Dermis microvascular lymphatic vessel endothelial cell (primary cell): ENCODE measurements around the gene ZNF789. TPM values are rescaled to one million over a fixed set of nuclear protein-coding genes. Genes with fewer than 3 reads are reported as not detected.
"Not testable (repeated sequence)": the region's sequence is repeated elsewhere in the genome, so short reads cannot be mapped to it uniquely, and the experiment has no call there.

Experiments
- DNase-seq, 2 donors: peaks; one replicate each; pipeline versions ENCODE4 v3.0.0 to v3.0.0-alpha.2; 2010; ENCODE audit warnings: low read depth in 2 of 2
- total RNA-seq: library from RNA; depleted of rRNA; stranded (reverse); fragments of >200 nt; gene quantifications from 2 replicates; pipeline ENCODE4 v1.2.1, GENCODE V29; 2014

The ZNF789 gene
- total RNA-seq, 1 donor from 2014 or later: 4.7 TPM

DNA sequence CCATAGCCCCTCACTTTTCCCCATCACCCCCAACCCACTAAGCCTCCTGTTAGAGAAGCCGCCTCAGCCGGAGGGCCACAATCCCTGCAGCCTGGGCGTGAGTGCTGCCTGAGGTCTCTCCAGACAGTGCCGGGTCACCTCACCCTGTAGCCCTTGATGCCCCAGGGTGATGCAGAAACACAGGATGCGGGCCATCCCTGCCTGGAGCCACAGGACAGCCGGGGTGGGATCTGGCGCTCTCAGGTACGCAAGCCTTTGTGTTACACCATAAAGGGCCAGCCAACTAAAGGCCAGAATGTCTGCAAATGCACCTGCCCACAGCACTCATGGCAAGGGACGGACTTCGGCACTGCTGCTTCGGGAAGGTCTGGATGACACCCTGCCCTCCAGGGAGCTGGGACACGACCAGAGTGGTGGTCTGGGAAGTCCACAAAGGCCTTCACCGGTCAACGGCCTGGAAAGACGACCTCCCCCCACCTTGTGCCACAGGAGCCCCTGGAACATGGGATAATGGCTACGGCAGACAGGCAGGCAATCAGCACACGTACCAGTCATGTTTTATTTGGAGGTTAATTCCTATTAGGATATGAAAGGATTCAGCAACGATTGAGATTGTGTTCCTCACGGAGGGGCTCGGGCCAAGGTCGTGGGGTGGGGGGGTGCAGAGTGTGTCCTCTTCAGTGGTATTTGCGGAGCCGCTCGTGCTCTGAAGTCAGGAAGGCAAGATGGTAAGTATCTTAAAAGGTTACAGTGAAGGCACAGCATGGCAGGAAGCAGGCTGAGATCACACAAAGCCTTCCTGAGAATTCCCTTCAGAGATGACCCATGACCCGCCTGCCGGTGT lies 14.8 kb upstream of the ZNF789 start:
- DNase-seq: peak in 1 of 2 donors; percentile 29

DNA sequence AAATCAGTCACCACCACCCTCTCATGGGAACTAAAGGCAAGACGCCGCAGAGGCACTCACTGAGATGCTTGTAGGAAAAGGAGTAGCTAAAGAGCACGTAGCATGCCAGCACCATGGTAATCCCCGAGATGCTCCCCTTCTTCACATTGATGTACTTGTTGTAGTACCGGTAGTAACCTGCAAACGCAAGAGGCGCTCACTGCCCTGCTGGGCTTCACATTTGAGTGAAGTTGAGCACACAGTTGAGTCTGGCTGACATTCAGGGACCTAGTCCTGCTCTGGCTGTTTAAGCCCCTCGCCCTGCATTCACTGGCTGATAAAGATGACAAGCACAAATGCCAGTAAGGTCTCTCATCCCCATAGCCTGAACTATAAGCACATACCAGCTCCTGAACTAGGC lies 13.6 kb upstream of the ZNF789 start:
- DNase-seq: peak in 1 of 2 donors; percentile 25

DNA sequence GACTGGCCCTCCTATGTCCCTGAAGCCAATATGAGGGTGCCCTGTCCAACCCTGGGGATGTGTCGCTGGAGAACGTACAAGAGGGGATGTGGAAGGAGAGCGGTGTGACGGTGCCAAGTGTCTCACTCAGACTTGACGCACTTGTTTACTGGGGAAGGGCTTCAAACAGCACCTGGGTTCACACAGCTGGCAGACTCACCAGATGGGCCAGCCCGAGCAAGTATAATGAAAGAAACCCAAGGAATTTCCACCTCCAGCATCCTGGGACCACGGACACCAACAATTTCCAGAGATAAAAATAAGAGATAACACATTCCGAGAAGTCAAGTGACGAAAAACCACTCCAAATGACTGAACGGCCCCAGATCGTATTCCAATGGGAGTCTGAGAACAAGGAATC lies 12.0 kb upstream of the ZNF789 start:
- DNase-seq: no peak

DNA sequence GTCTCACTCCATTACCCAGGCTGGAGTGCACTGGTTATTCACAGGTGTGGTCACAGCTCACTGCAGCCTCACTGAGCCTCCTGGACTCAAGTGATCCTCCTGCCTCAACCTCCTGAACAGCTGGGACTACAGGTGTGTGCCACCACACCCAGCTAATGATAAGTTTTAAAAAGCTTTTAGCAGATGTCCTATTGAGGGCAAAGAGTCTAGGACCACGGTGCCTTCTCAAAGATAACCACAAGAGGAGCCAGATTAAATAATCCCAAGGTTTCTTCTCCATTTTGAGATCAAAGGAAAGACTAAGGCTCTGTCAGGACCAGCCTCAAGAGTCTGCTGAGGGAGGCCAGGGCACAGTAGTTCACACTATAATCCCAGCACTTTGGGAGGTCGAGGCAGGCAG lies 11.5 kb upstream of the ZNF789 start:
- no peak for DNase-seq

DNA sequence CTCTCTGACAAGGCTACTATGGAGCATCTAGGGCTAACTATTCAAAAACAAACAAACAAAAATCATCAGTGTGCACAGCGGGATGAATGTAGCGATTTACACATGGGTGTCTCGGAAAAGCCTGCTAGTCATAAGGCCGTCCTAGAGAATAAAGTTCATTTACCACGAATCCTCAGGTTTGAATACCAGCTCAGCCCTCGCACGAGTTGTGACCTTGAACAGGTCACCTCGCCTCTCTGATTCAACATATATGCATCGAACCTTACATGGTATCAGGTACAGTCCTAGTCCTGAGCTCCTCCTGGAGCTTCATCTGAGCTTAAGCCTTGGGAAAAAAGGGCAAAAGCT lies 7.3 kb upstream of the ZNF789 start:
- no peak for DNase-seq

DNA sequence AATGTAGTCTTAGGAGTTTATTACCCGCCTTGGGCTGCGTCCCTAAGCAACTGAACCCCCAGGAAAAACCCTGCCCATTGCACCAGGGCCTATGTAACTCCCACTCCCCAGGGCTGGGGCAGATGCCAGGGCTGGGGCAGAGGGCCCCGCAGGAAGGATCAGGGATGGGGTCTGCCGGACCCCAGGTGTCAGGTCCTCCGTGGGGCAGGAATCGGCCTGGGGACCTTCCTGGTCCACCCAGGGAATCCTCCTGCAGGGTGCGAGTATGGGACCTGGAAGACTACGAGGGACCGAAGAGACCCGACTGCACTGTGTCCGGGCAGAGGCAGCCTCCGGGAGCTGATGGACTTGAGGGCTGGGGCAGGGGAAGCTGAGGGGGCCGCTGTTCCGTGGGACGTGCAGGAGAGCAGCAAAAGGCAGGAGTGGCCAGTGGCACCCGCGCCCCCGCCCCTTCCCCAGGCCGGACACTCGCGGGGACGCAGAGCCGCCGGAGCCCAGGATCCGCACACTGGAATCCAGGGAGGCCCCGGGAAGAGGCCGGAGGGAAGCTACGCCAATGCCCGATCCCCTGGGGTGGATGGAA lies 4.3 kb upstream of the ZNF789 start:
- no peak for DNase-seq

DNA sequence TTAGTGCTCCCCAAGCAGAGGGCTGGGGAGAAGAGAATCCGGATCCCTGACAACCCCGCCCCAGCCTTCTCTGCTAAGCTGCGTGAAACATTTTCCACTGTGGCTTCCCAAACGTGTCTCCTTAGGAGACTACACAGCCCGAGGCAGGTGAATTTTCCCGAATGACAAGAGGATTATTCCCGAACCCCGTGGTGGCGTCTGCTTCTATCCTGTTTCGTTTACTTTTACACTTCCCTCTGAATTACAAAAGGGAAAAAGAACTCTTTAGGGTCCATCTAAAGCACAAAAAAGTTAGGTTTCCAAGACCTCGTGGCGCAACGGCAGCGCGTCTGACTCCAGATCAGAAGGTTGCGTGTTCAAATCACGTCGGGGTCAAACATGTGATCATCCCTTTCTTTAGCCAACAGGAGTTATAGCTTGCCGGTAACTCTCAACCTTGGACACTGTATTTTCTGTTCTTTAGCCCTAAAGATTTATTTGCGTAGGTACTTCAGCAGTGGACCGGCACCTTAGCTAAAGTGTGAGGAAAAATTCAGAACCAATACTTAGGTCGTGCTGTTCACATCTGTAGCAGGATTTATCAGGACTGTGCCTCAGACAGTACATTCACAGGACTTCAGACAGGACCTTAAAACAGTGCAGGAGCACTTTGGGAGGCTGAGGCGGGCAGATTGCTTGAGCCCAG lies 3.2 kb upstream of the ZNF789 start:
- DNase-seq: no peak

DNA sequence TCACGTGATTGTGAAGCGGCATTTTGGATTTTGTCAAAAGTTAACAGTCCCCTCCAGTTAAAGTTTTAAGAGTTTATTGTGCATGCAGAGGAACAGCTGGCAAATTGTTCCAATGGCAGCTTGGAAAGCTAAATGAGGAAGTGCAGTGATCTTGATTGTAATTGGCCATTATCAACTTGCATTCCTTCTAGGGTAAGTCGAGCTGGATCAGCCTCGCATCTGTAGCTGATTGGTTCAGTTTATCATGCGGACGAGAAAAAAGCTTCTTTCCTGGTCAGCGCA lies 566 bp downstream of the ZNF789 start:
- peak; percentile 70 to 83 for DNase-seq

DNA sequence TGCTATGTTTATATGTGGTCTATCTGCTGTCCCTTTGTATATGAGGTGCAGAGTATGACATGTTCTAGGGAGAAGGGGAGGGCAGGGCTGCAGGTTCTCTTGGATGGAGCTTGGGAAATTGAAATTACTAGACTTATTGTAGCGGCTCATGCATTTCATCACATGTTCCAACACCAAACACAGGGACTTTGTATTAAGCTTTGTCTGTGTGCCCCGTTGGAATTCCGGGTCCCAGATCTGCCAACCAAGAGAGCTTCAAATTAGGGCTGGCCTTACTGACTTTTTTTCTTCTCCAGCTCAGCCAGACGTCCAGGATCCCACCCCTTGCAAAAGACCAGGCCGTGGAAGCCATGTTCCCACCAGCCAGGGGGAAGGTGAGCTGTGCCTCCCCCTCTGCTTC lies 3.4 kb downstream of the ZNF789 start:
- no peak for DNase-seq

DNA sequence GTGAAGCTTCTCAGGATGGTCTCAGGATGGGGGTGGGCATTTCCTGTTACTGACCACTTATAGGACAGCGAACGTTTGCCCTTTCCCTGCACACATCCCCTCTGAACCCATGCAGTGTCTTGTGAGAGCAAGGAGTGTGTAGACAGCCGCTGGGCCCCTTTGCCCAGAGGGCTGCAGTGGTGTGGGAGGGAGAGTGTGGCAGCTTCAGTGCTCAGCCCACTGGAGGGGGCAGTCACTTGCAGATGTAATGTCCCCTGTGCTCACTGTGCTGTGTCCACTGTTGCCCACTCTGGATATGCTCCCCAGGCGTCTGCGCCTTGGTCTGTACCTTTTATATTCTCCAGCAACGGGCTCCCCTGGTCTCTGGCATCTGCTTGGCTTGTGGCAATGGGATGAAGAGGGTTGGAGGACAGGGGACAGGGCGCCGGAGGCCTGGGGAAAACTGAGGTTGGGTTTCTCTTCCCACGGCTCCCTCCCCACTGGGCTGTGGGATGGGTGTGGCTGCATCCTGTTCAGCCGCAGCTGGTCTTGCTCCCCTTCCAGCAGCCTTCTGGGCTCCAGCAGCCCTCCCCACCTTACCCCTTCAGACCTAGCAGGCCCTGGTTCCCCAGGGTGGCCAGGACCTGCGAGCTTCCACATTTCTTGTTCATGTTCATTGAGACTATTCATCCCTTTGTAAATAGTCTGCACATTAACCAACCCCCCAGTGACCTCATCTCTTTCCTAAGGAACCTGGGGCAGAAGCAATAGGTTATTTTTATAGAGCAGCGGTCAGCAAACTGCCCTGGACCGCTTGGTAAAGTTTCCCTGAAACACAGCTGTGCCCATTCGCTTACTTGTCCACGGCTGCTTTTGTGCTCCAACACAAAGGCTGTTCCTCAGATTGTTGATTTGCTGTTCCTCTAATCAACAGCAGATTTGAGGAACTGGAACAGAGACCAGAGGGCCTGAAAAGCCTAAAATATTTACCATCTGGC lies 6.1 kb downstream of the ZNF789 start:
- no peak for DNase-seq

DNA sequence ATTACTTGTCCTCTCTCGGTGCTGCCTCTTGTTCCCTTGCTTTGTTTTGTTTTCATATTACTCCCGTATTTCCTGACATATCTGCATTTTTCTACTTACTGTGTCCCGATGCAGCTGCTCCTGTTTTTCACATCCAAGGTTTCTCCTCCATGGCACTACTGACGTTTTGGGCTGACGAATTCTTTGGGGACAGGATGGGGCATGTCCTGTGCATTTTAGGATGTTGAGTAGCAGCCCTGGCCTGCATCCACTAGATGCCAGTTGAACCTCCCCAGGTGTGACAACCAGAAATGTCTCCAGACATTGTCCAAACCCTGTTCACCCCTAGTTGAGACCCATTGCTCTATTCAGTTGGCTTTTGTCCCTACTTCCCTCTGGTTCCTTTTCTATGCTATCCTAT lies 12.4 kb downstream of the ZNF789 start:
- DNase-seq: no peak

DNA sequence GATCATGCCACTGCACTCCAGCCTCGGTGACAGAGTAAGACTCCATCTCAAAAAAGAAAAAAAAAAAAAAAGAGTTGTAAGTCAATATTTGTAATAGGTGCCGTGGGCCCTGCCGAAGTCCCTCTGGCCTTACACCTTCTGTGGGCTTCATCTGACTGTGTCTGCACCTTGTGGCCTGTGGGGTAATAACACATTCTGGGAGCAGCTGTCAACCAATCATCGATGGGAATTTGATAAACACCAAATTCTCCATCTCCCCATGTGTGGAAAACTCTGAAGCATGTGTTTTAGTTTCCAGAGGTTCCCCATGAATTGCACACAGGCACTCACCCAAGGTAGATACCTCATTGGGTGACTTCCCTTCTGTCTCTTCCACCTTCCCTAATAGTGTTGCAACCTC lies 16.5 kb downstream of the ZNF789 start:
- DNase-seq: no peak

DNA sequence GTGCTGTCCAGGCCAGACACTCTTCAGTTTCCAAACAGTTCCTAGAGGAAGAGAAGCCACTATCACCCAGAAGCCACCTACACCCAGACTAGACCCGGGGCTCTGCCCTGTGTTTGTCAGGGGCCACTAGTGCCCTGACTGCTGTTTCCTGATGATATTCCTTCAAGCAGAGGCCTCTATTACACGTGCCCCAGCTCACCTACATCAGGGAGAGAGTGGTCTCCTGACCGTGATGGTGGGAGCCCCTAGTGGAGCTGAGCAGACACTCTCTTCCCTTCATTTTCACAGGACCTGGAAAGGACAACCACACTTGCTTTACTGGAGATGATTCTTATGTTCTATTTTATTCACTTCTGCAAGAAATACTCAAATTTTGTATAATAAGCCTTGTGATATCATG lies 18.2 kb downstream of the ZNF789 start:
- DNase-seq: no peak

DNA sequence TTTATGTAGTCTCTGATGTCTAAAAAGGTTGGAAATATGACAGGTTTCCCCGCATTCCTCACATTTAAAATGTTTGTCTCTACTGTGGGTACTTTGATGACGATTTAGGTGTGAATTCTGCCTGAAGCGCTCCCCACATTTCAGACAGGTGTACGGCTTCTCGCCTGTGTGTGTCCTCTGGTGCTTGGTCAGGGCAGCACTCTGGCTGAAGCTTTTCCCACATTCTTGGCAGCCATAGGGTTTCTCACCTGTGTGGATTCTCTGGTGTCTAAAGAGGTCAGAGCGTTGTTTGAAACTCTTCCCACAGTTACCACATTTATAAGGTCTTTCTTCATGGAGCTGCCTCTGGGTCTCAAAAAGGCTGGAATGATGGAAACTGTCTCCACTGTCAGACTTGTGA lies 21.1 kb downstream of the ZNF789 start:
- no peak for DNase-seq

DNA sequence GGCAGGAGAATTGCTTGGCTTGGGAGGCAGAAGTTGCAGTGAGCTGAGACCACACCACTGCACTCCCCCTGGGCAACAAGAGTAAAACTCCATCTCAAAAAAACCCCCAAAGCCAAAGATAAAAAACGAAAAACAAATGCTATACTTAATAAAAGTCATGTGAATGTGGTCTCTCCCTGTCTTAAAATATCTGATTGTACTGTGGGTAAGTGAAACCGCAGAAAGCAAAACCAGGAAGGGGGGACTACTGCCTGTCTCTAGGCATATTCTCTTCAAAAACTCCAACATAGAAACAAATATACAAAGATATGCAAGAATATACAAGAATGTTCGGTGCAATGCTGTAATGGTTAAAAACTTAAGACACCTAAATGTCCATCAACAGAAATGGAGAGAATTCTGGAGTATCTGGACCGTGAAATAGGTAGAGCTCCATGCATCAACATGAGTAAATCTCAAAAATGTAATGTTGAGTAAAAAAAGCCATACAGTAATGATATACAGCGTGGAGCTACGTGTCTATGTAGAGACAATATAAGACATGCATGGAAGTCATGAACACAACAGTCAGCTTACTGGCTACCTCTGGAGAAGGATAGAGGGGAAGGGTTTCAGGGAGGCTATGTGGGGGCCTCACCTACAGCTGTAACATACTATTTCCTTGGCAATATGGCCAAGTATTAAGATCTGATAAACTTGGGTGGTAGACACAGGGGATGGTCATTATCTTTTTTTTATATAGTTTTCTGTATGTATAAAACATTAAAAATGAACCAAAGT lies 25.3 kb downstream of the ZNF789 start:
- DNase-seq: no peak

DNA sequence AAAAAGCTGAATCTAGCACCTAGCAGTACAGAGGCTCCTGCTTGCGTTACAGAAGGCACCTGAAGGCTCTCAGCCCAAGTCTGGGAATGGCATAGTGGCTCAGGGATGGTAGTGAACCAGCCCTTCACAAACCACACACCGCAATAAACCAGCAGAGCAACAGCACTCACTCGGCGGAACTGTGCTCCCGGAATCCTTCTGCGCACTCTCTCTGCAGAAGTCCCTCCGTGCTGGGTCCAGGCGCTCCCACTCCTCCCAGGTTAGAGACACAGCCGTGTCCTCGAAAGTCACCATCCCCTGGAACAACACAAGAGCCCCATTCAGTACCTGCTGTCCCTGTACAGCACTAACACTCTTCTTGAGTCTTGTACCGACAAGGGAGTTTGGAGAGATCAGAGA lies 25.9 kb downstream of the ZNF789 start:
- DNase-seq: no peak

DNA sequence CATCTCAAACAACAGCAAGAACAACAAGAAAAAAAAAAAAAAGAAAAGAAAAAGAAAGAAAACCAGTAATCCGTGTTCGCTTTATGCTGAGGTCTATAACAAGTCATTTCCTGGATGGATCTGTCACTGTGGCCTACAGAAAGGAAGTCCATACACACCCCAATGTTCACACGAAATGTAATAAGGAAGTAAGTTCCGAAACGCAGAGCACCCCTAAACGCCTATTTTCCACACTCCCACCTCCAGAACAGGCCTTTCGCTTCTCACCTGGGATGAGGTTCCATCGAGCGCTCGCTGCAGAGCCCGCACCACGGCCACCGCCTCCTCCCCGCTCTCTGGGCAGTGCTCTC lies 26.7 kb downstream of the ZNF789 start:
- DNase-seq: peak in 1 of 2 donors; percentile 31

DNA sequence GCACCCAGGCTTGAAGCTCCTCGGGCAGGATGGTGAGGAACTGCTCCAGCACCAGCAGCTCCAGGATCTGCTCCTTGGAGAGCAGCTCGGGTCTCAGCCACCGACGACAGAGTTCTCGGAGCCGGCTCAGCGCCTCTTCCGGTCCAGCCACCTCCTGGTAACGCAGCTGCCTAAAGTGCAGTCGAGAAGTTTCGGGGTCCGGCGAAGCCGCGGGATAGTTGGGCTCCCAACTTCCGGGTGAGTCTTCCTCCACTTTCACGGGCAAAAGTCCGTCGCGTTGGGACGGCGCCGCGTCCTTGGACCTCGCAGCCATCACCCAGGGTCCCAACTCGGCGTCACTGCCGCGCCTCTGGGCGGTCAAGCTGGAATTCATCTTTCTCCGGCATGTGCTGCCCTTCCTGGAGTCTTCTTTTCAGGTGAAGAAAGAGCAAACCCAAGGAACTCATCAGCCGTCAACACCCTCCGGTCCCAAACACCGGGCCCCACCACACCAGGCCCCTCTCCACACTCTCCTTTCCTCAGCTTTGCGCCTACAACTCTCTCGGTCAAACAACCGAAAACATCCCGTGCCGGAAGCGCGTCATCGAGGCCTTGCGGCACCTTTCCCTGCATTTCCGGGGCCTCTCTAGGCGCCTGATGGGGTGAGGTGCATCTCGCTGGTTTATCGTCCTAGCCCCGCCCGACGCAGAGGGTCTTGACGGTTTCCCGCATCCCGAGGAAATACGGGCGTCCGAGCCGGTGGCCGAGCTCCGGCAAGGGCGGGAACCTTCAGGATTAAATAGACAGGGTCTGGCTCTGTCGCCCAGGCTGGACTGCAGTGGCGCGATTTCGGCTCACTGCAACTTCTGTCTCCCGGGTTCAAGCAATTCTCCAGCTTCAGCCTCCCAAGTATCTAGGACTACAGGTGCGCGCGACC lies 27.3 kb downstream of the ZNF789 start, which contains the start of gene ZNF394:
Gene ZNF394, minus strand, starts transcription at position 561 of the 916 bp plus-strand sequence. Its CDS starts 188 bp downstream, at position 373.
- DNase-seq: peak; percentile 78 to 91

DNA sequence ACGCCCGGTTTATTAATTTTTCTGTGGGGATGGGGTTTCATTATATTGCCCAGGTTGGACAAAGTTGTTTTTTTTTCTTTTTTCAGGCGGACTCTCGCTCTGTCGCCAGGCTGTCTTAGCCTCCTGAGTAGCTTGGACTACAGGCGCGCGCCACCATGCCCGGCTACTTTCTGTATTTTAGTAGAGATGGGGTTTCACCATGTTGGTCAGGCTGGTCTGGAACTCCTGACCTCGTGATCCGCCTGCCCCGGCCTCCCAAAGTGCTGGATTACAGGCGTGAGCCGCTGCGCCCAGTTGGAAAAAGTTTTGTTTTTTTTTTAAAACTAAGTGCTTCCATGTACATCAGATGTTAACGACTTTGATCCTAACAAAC lies 27.9 kb downstream of the ZNF789 start:
- DNase-seq: no peak

DNA sequence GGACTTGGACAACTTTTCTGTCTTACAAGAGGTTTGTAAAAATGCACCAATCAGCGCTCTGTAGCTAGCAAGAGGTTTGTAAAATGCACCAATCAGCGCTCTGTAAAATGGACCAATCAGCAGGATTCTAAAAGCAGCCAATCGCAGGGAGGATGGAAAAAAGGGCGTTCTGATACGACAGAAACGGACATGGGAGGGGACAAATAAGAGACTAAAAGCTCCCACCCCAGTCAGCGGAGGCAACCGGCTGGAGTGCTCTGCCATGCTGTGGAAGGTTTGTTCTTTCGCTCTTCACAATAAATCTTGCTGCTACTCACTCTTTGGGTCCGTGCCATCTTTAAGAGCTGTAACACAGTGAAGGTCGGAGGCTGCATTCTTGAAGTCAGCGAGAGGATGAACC lies 28.5 kb downstream of the ZNF789 start:
- not testable (repeated sequence) for DNase-seq
